OCI-LY3 (cell line): Measurements from ENCODE around the gene GRAMD1A.
"Not testable (repeated sequence)": the region's sequence is repeated elsewhere in the genome, so short reads cannot be mapped to it uniquely, and the experiment has no call there.

Experiments
- H2AFZ ChIP-seq: fragments of 200-600, 300-600 bp; shearing (Covaris generic); 2 replicates; pipeline ENCODE4 v1.6.0; 2014; ENCODE audit warnings: antibody characterized with exemption, low read depth, low read length
- H3K27ac ChIP-seq: fragments of 200-600, 300-600 bp; sonication (generic); 2 replicates; pipeline ENCODE4 v1.5.1; 2014; ENCODE audit warnings: mild to moderate bottlenecking, low read length, moderate library complexity, mixed read lengths
- H3K27me3 ChIP-seq: fragments of 200-600, 300-600 bp; sonication (generic); 2 replicates; pipeline ENCODE4 v1.6.1; 2014; ENCODE audit warnings: low read depth, low read length, mixed read lengths
- H3K36me3 ChIP-seq: fragments of 200-600, 300-600 bp; sonication (generic); replicated peaks from 2 replicates; pipeline ENCODE3; 2014; ENCODE audit warnings: low read depth, low read length, mixed read lengths
- H3K4me1 ChIP-seq: fragments of 300-600, 200-600 bp; sonication (generic); 2 replicates; pipeline ENCODE4 v1.6.1; 2014; ENCODE audit warnings: low read length, mixed read lengths
- H3K4me2 ChIP-seq: fragments of 200-600, 300-600 bp; sonication (generic); 2 replicates; pipeline ENCODE4 v1.6.1; 2014; ENCODE audit warnings: low read length, mixed read lengths
- H3K4me3 ChIP-seq: fragments of 300-600, 200-600 bp; sonication (generic); 2 replicates; pipeline ENCODE4 v1.5.1; 2014; ENCODE audit warnings: antibody characterized with exemption, mild to moderate bottlenecking, low read length, moderate library complexity
- H3K79me2 ChIP-seq: fragments of 300-600, 200-600 bp; shearing (Covaris generic); 2 replicates; pipeline ENCODE4 v1.6.1; 2014; ENCODE audit warnings: mild to moderate bottlenecking, low read length, mixed read lengths
- H3K9ac ChIP-seq: fragments of 300-600, 200-600 bp; shearing (Covaris generic); 2 replicates; pipeline ENCODE4 v1.6.0; 2014; ENCODE audit warnings: mild to moderate bottlenecking, low read length, moderate library complexity
- H3K9me3 ChIP-seq: fragments of 200-600, 300-600 bp; shearing (Covaris generic); 2 replicates; pipeline ENCODE4 v1.6.1; 2014; ENCODE audit warnings: low read length, mixed read lengths; ENCODE audit not compliant: insufficient read depth
- H4K20me1 ChIP-seq: fragments of 200-600, 300-600 bp; sonication (generic); 2 replicates; pipeline ENCODE4 v1.6.1; 2016; ENCODE audit warnings: low read length, mixed read lengths; ENCODE audit not compliant: insufficient read depth
- CTCF ChIP-seq: fragments of 200-600, 300-600 bp; sonication (generic); IDR thresholded peaks from 2 replicates; pipeline ENCODE4 v1.5.1; 2014; ENCODE audit warnings: antibody characterized with exemption, low read length, low read depth
- EZH2phosphoT487 ChIP-seq: fragments of 200-600 bp; shearing (Covaris generic); IDR thresholded peaks from 2 replicates; pipeline ENCODE4 v1.6.1; 2018; ENCODE audit warnings: antibody characterized with exemption, mixed run types, low read depth

GRAMD1A gene

GRCh38 chr19:34967551-34967950 lies 32.6 kb upstream of the GRAMD1A start:
- H3K4me3 ChIP-seq, result no peak overlapping the region
- peaks cover 5% of the 10 kb centered on the region; the same call in 1 of the 2 replicates for H3K27me3 ChIP-seq
- no peak overlapping the region for H2AFZ ChIP-seq
- peaks cover 15% of the 10 kb centered on the region; the same call in 1 of the 2 replicates for H3K9me3 ChIP-seq
- H3K36me3 ChIP-seq, result no peaks in the 10 kb centered on the region
- peaks cover 9% of the 10 kb centered on the region for H3K4me1 ChIP-seq
- no peak overlapping the region for H3K4me2 ChIP-seq
- H3K27ac ChIP-seq, result no peak overlapping the region
- TF ChIP-seq EZH2phosphoT487 (no peak), CTCF (no peak)
- peaks cover 10% of the 10 kb centered on the region; the same call in 1 of the 2 replicates for H3K79me2 ChIP-seq
- no peaks in the 10 kb centered on the region for H4K20me1 ChIP-seq
- no peak overlapping the region for H3K9ac ChIP-seq

GRCh38 chr19:34969721-34970120 lies 30.4 kb upstream of the GRAMD1A start:
- Histone ChIP-seq H2AFZ (no peak overlapping the region), H3K4me2 (no peak overlapping the region), H3K79me2 (no peaks in the 10 kb centered on the region), H3K4me3 (no peak overlapping the region), H3K27me3 (peaks cover 6% of the 10 kb centered on the region), H3K4me1 (no peaks in the 10 kb centered on the region), H3K9ac (no peak overlapping the region), H4K20me1 (no peaks in the 10 kb centered on the region), H3K36me3 (no peaks in the 10 kb centered on the region), H3K9me3 (peaks cover 15% of the 10 kb centered on the region; the same call in 1 of the 2 replicates), H3K27ac (no peak overlapping the region)
- TF ChIP-seq EZH2phosphoT487, result no peak
- TF ChIP-seq CTCF, result no peak

GRCh38 chr19:34970185-34970780 lies 29.8 kb upstream of the GRAMD1A start:
- not testable (repeated sequence) for H3K79me2 ChIP-seq, H3K4me3 ChIP-seq, H3K9ac ChIP-seq, H3K4me2 ChIP-seq, H3K27ac ChIP-seq, H3K4me1 ChIP-seq, H4K20me1 ChIP-seq, H3K36me3 ChIP-seq, H2AFZ ChIP-seq
- Histone ChIP-seq H3K27me3 (peaks cover 11% of the 10 kb centered on the region), H3K9me3 (peaks cover 15% of the 10 kb centered on the region; the same call in 1 of the 2 replicates)

GRCh38 chr19:34972163-34972705 lies 27.9 kb upstream of the GRAMD1A start:
- Histone ChIP-seq H3K9ac (no peak overlapping the region), H3K4me3 (no peak overlapping the region), H4K20me1 (no peaks in the 10 kb centered on the region), H3K4me2 (no peak overlapping the region), H3K79me2 (no peaks in the 10 kb centered on the region), H3K36me3 (no peaks in the 10 kb centered on the region), H3K4me1 (no peaks in the 10 kb centered on the region), H2AFZ (no peak overlapping the region), H3K9me3 (peaks cover 18% of the 10 kb centered on the region; the same call in 1 of the 2 replicates), H3K27me3 (peaks cover 11% of the 10 kb centered on the region), H3K27ac (no peak overlapping the region)
- TF ChIP-seq EZH2phosphoT487 (no peak), CTCF (no peak)
